BJ (cell line): ENCODE measurements around the gene EEA1. TPM values are rescaled to one million over a fixed set of nuclear protein-coding genes. Genes with fewer than 3 reads are reported as not detected.
"Not testable (repeated sequence)": the region's sequence is repeated elsewhere in the genome, so short reads cannot be mapped to it uniquely, and the experiment has no call there.

Experiments
- CTCF ChIA-PET: fragments of 350-600 bp; formaldehyde crosslinking; extraction: SDS; loops from one replicate; lab custom pipeline; 2021; ENCODE audit warnings: antibody characterized with exemption, inconsistent platforms; lab: Yijun Ruan, JAX
- POLR2A ChIA-PET: fragments of 300-600 bp; sonication (Branson Sonifier 250); formaldehyde crosslinking; extraction: SDS; loops from one replicate; lab custom pipeline; 2021; ENCODE audit warnings: antibody characterized with exemption; lab: Charles Lee
- DNase-seq: peaks from one replicate; pipeline ENCODE4 v3.0.0-alpha.2; 2011; ENCODE audit warnings: low read depth
- H3K27me3 ChIP-seq: 2 replicates; pipeline ENCODE4 v1.6.0; 2011; ENCODE audit warnings: low read length; ENCODE audit not compliant: control insufficient read depth, insufficient read depth
- H3K36me3 ChIP-seq: 2 replicates; pipeline ENCODE4 v1.5.1; 2011; ENCODE audit warnings: low read length; ENCODE audit not compliant: control insufficient read depth, insufficient read depth
- H3K4me3 ChIP-seq: 2 replicates; pipeline ENCODE4 v1.5.1; 2011; ENCODE audit warnings: low read depth, mild to moderate bottlenecking, control low read depth, low read length
- CTCF ChIP-seq: IDR thresholded peaks from 2 replicates; pipeline ENCODE4 v1.5.1; 2011; ENCODE audit warnings: low read depth, mild to moderate bottlenecking, control low read depth, inconsistent platforms, low read length, moderate library complexity; ENCODE audit not compliant: insufficient read depth
- polyA plus RNA-seq: library from polyadenylated mRNA; depleted of rRNA; stranded (reverse); fragments of >200 nt; gene quantifications from 2 replicates; pipeline ENCODE4 v1.2.3, GENCODE V29; 2011

Gene EEA1
- polyA plus RNA-seq, 1 experiment = 4.9 TPM

GRCh38 chr12:92753976-92754885 is 174.9 kb downstream of the EEA1 start:
- no peak for TF ChIP-seq CTCF
- Histone ChIP-seq H3K36me3 (no peaks in the 10 kb centered on the region), H3K4me3 (no peak overlapping the region), H3K27me3 (peaks cover 3% of the 10 kb centered on the region)
- ChIA-PET CTCF (interaction anchor here (1.0 kb wide), 1 partner anchor 17 kb away, joined by 3 read pairs; no protein-coding TSS in a partner anchor), POLR2A (no interaction called here)
- DNase-seq = no peak

DNA sequence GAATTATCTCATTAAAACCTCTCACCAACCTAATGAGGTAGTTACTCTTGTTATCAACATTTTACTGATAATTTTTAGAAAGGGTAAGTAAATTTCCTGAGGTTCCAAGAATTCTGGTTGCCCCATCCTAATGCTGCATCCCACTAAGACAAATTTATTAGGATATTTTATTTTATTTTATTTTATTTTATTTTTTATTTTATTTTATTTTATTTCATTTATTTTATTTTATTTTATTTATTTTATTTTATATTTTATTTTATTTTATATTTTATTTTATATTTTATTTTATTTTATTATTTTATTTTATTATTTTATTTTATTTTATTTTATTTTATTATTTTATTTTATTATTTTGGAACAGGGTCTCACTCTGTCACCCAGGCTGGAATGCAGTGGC is 179.4 kb downstream of the EEA1 start:
- DNase-seq, H3K36me3 ChIP-seq, CTCF ChIA-PET, H3K4me3 ChIP-seq, POLR2A ChIA-PET, H3K27me3 ChIP-seq: not testable (repeated sequence)

DNA sequence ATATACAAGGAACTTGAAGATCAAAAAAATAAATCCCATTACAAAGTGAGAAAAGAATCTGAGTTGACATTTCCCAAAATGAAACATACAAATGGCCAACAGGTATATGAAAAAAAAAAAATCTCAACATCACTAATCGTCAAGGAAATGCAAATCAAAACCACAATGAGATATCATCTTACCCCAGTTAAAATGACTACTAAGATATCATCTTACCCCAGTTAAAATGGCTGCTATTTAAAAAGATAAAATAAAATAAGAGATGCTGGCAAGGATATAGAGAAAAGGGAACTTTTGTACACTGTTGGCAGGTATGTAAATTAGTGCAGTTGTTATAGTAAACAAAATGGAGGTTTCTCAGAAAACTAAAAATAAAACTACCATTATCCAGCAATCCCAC is 181.9 kb downstream of the EEA1 start:
- Histone ChIP-seq H3K36me3 (no peaks in the 10 kb centered on the region), H3K27me3 (no peaks in the 10 kb centered on the region), H3K4me3 (no peak overlapping the region)
- ChIA-PET POLR2A (no interaction called here), CTCF (interaction anchor here (0.5 kb wide), 1 partner anchor 791 kb away, joined by 3 read pairs; no protein-coding TSS in a partner anchor)
- TF ChIP-seq CTCF = no peak
- no peak for DNase-seq

GRCh38 chr12:92745856-92746550 is 183.1 kb downstream of the EEA1 start:
- ChIA-PET CTCF (interaction anchor here (1.2 kb wide), 1 partner anchor 14 kb away, joined by 3 read pairs; no protein-coding TSS in a partner anchor), POLR2A (no interaction called here)
- peak; percentile 70 for DNase-seq
- no peak for TF ChIP-seq CTCF
- no peak overlapping the region for H3K4me3 ChIP-seq
- H3K27me3 ChIP-seq = no peaks in the 10 kb centered on the region
- H3K36me3 ChIP-seq = no peaks in the 10 kb centered on the region

GRCh38 chr12:92743026-92743425 is 186.1 kb downstream of the EEA1 start:
- ChIA-PET POLR2A (no interaction called here), CTCF (interaction anchor here (0.6 kb wide), 1 partner anchor 1773 kb away, joined by 3 read pairs; no protein-coding TSS in a partner anchor)
- Histone ChIP-seq H3K27me3 (no peaks in the 10 kb centered on the region), H3K36me3 (no peaks in the 10 kb centered on the region), H3K4me3 (no peak overlapping the region)
- no peak for DNase-seq
- no peak for TF ChIP-seq CTCF
